Stimulated activated CD4-positive, alpha-beta T cell treated with anti-CD3 and anti-CD28 coated beads, Interleukin-2, amount 100 ng/mL, for 4 hours (primary cell): Measurements from ENCODE around the gene CAPN2.

ENCODE experiments used
- DNase-seq: peaks from one replicate; pipeline ENCODE4 v3.0.0-alpha.2; 2020; ENCODE audit warnings: low read depth

Gene CAPN2

GRCh38 chr1:223761411-223761810 lies 49.1 kb downstream of the CAPN2 start:
- no peak for DNase-seq

- no peak for DNase-seq
These were observed 50.9 kb downstream of the CAPN2 start for GRCh38 chr1:223763251-223763650.

- DNase-seq = no peak
These were observed 51.5 kb downstream of the CAPN2 start for GRCh38 chr1:223763881-223764280.

GRCh38 chr1:223765036-223765718 lies 52.8 kb downstream of the CAPN2 start:
- no peak for DNase-seq

GRCh38 chr1:223765719-223766340 lies 53.5 kb downstream of the CAPN2 start:
- DNase-seq = no peak

GRCh38 chr1:223770621-223771315 lies 58.4 kb downstream of the CAPN2 start:
- DNase-seq = no peak

GRCh38 chr1:223771469-223771813 lies 59.1 kb downstream of the CAPN2 start:
- no peak for DNase-seq

- no peak for DNase-seq
These were observed 59.8 kb downstream of the CAPN2 start for GRCh38 chr1:223771814-223772770.

- no peak for DNase-seq
These were observed 60.4 kb downstream of the CAPN2 start for GRCh38 chr1:223772771-223773160.

GRCh38 chr1:223774134-223774814 lies 61.9 kb downstream of the CAPN2 start:
- DNase-seq = no peak

GRCh38 chr1:223775054-223775453 lies 62.7 kb downstream of the CAPN2 start:
- DNase-seq = no peak

- DNase-seq = no peak
These were observed 63.4 kb downstream of the CAPN2 start for GRCh38 chr1:223775711-223776074.

- DNase-seq = peak; percentile 30
These were observed 63.9 kb downstream of the CAPN2 start for GRCh38 chr1:223776075-223776814.

GRCh38 chr1:223776826-223777454 lies 64.6 kb downstream of the CAPN2 start:
- DNase-seq = no peak

GRCh38 chr1:223780318-223780717 lies 68.0 kb downstream of the CAPN2 start:
- no peak for DNase-seq

GRCh38 chr1:223780949-223781348 lies 68.6 kb downstream of the CAPN2 start:
- no peak for DNase-seq

GRCh38 chr1:223783676-223784075 lies 71.3 kb downstream of the CAPN2 start:
- DNase-seq = no peak

- no peak for DNase-seq
These were observed 72.2 kb downstream of the CAPN2 start for GRCh38 chr1:223784541-223784940.

- no peak for DNase-seq
These were observed 73.5 kb downstream of the CAPN2 start for GRCh38 chr1:223785808-223786207.

GRCh38 chr1:223788746-223789415 lies 76.5 kb downstream of the CAPN2 start:
- DNase-seq = no peak
